ENCODE data around the gene PAQR4.

The PAQR4 gene

DNA sequence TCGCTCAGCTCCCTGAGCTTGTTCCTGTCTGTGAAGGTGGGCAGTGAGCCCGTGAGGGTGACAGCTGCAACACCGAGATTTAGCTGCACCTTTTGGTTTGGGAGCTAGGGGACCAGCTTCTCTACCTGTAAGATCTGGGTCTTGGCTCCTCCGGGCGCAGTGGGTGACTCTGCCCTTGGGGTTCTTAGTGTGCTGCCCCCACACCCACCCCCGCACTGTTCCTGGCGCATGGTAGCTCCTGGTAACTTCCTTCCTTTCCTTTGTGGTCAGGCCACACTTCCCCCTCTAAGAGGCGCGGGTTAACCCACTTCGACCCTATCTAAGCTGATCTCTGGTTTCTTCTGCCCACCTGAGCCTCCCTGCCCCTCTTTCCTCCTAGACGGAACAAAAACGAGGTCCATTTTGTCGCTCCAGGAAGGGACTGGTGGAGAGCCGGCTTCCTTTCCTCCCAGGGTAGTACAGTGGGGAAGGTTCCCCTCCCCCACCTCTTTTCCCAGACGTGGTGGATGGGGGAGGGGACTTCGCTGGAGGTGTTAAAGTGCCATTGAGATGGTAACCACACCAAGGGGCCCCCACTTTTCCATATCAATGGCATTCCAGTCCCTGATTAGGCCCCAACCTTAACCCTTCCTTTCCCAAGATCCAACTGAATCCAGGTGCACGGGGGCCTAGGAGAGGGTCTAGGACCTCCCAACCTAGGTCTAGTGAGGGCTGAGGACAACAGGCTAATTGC, 39.0 kb downstream of the PAQR4 start:
- DNase-seq = peak; percentile 64

DNA sequence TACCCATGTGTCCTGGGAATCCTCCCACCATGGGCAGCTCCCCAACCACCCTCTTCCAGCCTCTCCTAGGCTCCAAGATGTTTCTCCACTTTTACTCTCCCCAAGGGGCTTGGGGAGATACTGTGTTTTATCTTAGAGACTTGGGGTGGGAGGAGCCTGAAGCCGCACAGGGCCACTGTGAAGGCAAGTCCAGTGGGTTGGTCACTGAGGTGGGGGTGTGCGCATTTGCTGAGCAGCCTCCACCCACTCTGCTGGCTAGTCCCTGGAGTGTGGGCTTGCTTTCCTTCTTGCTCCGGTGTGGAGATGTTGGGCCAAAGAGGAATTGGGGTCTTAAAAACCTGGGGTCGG, 39.5 kb downstream of the PAQR4 start:
- DNase-seq = peak; percentile 28

DNA sequence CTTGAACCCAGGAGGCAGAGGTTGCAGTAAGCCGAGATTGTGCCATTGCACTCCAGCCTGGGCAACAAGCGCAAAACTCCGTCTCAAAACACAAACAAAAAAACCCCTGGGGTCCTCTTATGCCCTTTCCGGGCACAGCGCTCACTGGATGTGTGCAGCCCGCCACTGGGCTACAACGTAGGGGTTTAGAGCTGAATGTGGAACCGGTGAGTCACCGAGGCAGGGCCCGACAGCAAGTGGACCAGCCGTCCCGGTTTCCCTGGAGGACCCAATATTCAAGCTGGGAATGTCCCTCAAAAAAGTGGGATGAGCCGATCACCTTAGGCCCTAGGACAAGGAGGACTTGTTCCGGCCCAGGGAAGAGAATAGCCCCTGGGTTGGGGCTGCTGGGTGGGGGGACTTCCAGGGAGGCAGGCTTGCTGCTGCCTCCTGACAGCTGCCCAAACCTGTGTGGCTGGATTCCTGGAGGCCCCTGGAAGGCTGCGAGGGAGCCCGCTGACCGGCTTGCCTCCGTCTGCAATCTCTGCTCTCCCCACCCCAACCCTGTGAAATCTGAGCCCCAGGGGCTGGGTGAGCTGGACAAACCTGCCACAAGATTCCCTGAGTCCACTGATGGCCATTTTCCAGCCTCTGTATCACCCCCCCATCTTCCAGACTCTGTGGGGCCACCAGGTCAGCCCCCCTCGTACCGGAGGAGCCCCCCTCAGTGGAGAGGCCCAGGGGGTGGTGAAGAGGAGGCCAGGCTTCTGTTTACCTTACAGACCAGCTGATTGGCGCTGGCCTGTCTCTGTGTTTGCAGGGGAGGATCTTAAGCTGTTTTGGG, 40.6 kb downstream of the PAQR4 start:
- DNase-seq = no peak

DNA sequence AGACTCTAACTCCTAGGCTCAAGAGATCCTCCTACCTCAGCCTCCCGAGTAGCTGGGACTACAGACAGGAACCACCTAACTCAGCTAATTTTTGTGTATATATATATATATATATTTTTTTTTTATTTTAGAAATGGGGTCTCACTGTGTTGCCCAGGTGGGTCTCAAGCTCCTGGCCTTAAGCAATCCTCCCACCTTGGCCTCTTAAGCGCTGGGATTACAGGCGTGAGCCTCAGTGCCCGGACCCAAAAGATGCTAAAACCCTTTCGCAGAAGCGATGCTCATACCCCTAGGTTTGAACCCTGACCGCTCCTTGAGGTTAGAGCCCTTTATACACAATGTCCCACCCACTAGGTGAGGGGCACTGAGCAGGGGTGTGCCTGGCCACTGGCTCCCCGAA, 41.4 kb downstream of the PAQR4 start:
- no peak for DNase-seq

DNA sequence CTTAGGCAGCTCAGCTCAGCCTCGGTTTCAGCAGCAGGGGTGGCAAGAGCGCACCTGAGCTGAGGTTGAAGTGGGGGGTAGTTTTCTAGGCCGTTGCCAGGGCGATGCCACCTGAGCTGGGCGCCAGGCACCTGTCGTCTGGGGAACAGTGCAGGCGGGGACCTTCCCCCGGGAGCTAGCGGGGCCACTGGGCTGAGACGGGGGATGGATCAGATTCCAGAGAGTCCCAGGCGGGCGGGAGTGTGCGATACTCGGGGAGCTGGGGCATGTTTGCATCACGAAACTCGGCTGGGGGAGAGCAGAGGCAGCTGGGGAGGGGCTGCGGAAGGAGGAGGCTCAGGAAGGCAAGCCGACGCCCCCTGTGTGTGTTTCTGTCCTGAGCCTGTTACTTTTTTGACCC, 43.1 kb downstream of the PAQR4 start:
- DNase-seq = no peak

DNA sequence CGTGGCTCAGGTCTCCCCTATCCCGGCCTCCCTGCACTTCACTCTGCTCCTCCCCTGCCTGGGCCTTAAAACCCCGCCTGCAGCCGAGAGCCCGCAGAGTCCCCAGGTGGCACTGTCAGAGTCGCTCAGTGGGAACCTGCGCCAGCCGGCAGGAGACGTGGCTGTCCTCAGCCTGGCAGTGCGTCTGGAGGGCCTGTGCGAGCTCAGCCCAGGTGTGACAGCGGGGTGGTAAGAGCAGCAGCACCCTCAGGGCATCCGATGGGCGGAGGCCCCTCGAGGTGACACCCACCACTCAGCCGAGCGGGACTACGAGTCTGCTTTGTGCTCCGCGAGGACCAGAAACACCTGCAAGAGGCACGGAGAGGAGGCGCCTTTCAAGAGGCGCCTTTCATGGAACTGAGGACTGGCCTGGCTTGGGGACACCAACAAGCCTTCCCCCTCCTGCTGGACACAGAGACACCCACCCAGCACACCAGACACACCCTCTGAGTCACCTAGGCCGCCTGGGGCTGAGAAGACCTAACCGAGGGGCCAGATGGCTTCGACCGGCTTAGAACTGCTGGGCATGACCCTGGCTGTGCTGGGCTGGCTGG, 43.8 kb downstream of the PAQR4 start, which contains the start of gene CLDN9:
CLDN9 (plus strand) TSS at position 96 of the 593 bp plus-strand sequence; CDS start at position 536, 440 bp downstream.
- no peak for DNase-seq

DNA sequence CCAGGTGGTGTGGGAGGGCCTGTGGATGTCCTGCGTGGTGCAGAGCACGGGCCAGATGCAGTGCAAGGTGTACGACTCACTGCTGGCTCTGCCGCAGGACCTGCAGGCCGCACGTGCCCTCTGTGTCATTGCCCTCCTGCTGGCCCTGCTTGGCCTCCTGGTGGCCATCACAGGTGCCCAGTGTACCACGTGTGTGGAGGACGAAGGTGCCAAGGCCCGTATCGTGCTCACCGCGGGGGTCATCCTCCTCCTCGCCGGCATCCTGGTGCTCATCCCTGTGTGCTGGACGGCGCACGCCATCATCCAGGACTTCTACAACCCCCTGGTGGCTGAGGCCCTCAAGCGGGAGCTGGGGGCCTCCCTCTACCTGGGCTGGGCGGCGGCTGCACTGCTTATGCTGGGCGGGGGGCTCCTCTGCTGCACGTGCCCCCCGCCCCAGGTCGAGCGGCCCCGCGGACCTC, 44.4 kb downstream of the PAQR4 start:
- no peak for DNase-seq

DNA sequence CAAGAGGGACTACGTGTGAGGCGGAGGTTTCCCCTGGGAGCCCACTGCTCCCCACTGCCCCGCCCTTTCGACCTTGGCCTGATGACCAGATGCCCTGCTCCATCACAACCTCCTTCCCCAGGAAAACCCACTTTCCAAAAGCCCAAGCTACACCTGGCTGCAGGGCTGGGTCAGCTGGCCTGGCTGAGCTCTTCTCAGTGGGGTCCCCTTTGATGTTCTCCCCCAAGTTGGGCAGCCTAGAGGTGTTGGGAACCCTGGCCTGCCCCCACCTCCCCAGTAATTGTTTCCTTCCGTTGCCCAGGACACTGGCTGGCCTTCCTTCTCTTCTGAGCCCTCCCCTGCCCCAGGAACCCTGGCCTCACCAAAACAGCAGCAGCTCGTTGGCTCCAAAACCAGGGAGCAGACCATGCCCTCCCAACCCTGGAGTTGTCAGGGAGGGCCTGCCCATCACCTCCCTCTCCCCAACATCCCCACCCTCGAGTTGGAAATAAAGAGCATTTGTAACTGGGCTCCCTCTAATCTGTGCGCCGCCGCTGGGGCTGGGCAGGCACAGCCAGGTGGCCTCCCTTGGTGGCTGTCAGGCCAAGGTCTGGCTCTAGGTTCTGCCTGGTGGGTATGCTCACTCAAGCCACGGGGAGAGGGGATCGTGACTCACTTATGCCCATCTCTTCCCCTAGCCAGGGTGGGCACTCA, 45.0 kb downstream of the PAQR4 start:
- DNase-seq = no peak

DNA sequence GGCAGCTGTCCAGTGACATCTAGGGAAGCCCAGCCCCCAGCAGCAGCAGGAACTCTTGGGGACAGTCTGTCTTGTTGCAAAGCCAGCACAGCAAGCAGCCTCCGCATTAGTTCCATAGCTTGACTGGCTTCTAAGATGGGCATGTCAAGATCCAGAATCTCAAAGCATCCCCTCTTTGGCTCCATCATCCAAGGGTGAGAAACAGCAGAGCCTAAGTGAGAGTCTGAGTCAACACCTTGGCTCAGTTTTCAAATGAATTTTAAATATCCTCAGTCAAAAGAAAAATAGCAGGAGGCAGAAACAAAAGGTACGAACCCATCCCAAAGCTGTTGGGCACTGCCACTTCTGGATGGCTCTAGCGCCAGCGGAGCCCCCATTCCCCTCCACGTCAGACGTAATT, 45.8 kb downstream of the PAQR4 start:
- DNase-seq = no peak

DNA sequence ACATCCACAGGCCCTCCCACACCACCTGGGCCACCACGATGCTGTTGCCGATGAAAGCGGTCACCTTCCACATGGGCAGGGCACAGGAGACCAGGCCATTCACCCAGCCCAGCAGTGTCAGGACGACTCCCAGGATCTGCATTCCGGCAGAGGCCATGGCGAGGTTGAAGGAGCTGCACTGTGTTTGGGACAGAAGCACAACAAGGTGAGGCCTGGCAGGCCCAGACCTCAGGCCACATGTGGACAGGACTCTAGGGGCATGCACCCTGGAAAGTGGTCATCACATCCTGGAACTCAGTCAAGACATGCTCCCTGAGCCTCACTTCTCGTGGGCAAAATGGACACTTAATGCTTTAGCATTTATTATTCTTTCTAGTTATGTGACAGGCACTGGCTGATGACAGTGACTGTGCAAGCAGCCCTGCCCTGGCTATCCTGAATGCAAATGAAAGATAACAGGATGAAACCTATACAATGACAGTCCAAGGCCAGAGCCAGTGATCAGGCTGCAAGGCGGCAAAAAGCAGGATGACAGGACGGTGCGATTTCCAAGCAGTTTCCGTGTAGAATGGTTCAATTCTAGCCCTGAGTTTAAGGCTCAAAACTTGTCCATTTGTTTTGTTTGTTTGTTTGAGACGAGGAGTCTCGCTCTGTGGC, 46.8 kb downstream of the PAQR4 start:
- DNase-seq = peak; percentile 75

DNA sequence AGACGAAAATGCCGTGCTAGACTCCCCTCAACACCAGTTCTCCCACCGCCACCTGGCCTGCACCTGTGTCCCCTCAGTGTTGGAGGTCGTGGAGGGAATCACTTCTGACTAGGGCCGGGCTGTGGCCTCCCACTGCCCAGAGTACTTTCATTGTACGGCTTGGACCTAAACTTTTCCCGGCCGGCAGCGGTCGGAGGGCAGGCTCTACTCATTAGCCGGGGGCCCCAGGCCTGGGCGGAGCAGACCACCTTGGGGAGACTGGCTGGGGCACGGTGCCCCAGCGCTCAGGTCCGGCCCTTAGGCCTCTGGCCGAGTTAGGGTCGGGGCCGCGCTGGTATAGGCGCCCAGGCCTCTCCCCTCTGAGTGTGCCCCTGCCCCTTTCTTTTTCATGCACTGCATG, 48.2 kb downstream of the PAQR4 start:
- DNase-seq = no peak

DNA sequence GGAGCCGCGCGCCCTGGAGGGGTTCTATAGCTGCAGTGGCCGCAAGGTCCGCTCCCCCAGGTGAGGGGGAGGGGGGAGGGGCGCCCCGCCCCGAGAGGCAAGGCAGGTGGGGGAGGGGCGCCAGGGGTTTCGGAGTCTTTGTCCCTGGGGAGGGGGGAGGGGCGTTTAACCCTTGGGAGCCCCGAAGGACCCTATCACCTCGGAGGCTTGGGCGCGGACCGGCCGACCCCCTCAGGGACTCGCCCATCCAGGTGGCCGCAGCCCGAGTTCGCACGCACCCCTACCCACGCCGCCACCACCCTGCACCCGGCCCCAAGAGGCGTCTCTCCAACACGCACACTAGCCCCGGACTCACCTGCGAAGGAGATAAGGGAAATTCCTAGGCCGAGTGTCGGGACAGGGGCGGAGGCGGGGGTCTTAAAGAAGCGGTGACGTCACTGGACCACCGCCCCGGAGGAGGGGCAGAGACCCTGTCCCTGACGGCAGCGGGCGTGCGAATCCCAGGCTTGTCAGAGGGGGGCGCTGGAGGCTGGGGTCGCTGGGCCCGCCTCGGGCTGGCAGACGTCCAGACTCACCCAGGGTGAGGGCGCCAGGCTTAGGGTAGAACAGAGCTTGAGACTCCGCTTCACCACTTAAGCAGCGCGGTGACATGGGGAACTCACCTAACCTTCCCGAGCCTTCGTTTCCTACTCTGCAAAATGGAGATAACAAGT, 48.8 kb downstream of the PAQR4 start, which contains the start of gene CLDN6:
CLDN6 (minus strand) TSS at position 390 of the 713 bp plus-strand sequence. CDS start 2,162 bp downstream, outside the sequence.
- peak; percentile 76 for DNase-seq

DNA sequence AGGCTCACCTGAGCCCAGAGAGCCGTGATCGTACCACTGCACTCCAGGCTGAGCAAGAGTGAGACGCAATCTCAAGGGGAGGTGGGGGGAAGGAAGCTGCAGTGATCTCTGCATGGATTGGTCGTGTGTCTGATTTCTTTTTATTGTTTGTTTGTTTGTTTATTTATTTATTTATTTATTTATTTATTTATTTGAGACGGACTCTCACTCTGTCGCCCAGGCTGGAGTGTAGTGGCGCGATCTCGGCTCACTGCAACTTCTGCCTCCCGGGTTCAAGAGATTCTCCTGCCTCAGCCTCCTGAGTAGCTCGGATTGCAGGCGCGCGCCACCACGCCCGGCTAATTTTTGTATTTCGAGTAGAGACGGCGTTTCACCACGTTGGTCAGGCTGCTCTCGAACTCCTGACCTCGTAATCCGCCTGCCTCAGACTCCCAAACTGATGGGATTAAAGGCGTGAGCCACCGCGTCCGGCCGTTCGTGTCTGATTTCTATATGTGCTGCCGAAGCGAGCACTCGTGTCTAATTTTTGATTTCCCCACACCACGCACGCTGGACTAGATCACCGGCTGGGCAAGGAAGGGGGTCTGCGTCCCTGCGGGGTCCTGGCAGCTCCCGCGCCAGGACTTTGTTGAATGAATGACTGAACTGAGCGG, 50.6 kb downstream of the PAQR4 start:
- no peak for DNase-seq

DNA sequence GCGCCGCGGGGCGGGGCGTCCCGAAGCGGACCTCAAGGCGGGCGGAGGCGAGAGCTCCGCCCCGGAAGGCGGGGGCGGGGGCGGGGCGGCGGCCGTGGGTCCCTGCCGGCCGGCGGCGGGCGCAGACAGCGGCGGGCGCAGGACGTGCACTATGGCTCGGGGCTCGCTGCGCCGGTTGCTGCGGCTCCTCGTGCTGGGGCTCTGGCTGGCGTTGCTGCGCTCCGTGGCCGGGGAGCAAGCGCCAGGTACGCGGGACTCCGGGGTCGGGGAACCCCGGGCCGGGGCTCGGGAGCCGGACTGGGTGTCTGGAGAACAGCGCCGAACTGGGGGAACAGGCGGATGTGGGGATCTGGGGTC, 51.1 kb downstream of the PAQR4 start, which contains the start of gene TNFRSF12A:
TNFRSF12A (plus strand) TSS at position 122 of the 357 bp plus-strand sequence; CDS start at position 152, 30 bp downstream.
- DNase-seq = peak; percentile 90

DNA sequence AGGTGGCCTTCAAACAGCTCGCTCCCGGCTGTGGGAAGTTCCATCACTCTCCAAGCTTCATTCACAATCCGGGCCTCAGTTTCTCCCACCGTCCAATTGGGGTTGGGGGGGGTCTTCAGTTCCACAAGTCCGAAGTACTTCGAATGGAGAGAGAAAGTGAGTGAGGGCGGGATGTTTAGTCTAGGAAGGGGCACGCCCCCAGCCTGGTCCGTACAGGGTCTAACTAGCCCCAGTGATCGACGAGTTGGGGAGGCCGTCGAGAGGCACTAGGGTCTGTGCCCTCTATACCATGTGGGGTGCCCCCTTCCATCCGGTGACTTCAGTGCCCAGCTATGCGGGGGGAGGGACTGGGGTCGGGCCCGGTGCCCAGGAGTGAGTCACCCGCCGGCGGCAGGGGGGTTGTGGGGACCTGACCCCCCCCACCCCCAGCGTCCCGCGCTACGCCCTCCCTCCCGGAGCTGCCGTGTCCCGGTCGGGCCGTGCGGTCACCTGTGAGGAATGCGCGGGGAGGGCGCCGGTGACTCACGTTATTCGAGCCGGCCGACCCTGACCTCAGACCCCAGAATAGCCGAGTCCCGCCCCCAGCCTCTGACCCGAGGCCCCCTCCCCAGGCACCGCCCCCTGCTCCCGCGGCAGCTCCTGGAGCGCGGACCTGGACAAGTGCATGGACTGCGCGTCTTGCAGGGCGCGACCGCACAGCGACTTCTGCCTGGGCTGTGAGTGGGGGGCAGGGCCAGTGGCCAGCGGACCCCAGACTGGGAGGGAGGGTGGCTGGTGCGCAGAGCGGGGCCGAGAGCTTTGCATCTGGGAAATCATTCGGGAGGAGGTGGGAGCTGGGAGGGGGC, 51.7 kb downstream of the PAQR4 start:
- DNase-seq = peak; percentile 61

DNA sequence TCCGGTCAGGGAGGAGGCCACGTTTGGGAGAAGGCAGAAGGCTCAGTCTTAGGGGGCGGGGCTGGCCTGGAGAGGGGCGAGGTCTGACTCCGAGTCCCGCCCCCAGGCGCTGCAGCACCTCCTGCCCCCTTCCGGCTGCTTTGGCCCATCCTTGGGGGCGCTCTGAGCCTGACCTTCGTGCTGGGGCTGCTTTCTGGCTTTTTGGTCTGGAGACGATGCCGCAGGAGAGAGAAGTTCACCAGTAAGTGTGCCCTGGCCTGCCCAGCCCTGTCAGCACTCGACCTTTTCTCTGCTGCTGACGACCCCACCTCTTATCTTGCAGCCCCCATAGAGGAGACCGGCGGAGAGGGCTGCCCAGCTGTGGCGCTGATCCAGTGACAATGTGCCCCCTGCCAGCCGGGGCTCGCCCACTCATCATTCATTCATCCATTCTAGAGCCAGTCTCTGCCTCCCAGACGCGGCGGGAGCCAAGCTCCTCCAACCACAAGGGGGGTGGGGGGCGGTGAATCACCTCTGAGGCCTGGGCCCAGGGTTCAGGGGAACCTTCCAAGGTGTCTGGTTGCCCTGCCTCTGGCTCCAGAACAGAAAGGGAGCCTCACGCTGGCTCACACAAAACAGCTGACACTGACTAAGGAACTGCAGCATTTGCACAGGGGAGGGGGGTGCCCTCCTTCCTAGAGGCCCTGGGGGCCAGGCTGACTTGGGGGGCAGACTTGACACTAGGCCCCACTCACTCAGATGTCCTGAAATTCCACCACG, 52.5 kb downstream of the PAQR4 start:
- DNase-seq = peak; percentile 93

DNA sequence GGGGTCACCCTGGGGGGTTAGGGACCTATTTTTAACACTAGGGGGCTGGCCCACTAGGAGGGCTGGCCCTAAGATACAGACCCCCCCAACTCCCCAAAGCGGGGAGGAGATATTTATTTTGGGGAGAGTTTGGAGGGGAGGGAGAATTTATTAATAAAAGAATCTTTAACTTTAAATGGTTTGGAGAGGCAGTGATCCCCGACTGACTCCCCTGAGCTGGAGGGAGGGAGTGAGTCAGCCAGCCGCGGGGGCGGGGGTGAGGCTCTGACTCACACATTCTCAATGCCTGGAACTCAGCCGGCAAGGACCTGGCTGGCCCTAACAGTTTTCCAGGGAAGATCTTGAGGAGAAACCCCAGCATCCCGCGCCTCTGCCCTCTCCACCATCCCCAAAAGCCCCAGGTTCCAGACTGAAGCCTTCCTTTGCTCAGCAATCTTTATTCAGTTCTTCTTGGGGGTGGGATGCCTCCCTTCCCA, 53.1 kb downstream of the PAQR4 start:
- peak; percentile 86 for DNase-seq

DNA sequence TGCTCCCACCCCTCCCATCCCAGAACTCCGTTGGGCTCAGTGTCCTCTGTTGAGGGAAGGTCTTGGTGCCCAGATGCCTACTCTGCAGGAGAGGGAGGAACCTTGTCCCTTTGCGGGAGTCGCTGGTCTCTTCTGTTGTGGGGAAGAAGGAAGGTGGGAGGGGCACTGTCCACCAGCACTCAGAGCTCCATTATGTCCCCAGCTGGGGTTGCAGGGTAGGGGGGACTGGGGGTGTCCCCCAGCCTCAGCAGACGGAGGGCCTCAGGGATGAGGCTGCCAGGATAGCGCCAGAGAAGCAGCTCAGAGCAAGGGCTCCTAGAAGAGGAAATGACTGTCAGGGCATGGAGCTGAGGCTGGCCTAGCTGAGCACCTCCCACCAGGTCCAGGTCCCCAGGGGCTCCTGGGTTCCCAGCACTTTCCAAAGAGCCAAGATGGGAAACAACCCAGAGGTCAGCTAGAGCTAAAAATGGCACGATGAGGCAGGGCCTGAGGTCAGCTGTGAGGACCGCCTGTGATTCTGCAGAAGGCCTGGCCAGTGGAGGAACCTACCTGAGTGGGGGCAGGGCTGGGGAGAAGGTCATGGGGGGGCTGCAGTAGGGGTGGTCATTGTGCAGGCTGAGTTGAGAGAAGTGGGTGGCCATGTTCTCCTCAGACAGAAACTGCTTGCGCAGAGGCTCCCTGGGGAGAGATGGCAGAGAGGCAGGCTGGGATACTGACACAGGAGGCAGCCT, 53.7 kb downstream of the PAQR4 start:
- DNase-seq = no peak

Data from hematopoietic multipotent progenitor cell treated with erythropoietin and hydrocortisone succinate and interleukin-3 and kit ligand, for 6 days (in vitro differentiated cells).